Sigmoid colon (tissue), 4 donors: ENCODE measurements around the gene C17orf100.

Experiments used
- EP300 ChIP-seq, 4 donors: sonication (generic); formaldehyde crosslinking; IDR thresholded peaks; one replicate each; pipeline ENCODE4 v1.6.1; 2017; ENCODE audit warnings: antibody characterized with exemption in 4 of 4
- POLR2A ChIP-seq, 2 donors: fragments of 450-650 bp; IDR thresholded peaks; one replicate each; pipeline ENCODE4 v1.6.1; 2016; ENCODE audit warnings: antibody characterized with exemption in 2 of 2, mild to moderate bottlenecking in 2 of 2, moderate library complexity in 2 of 2
- POLR2AphosphoS5 ChIP-seq, 4 donors: sonication (generic); formaldehyde crosslinking; IDR thresholded peaks; one replicate each; pipeline ENCODE4 v1.6.1; 2017; ENCODE audit warnings: antibody characterized with exemption in 4 of 4
- TF ChIP-seq, protein P1 (sequence below), 4 experiments: fragments of 450-650 bp in 3 of 4; fragments of 200-600 bp in 1 of 4; IDR thresholded peaks; one replicate each; pipeline ENCODE4 v1.5.1; 2016 to 2019; ENCODE audit warnings: antibody characterized with exemption in 4 of 4, mild to moderate bottlenecking in 3 of 4, moderate library complexity in 2 of 4

DNA sequence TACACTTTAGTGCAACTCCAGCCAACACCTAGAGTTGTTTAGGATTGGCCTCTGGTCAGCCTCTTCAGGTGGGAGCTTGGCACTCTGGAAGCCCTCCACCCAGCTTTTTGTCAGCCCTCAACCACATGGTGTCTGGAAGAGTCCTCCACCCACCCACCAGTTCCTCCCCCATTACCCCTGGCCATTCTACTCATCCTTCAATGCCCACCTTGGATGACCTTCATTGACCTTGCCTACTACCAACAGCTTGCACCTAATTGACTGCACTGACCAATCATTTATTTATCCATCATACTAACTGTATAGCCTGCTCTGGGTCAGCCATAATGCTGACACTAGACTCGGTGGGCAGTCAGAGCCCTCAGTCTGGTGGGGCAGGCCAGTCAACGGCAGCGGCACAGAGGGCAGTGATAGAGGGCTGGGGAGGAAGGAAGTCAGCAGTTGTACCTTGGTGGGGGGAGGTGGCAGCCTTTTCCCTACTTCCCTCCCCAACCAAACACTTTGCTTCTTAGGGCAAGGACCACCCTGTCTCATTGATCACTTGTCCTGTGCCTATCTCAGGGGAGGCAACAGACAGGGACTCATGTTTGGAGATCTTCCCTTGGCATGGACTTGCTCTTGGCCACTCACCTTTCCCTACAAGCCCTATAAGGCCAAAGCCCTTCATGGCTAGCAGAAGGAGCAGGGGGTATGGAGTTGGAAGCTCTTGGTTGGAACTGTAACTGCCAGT lies 32.3 kb downstream of the C17orf100 start:
- TF ChIP-seq, protein P1, sequence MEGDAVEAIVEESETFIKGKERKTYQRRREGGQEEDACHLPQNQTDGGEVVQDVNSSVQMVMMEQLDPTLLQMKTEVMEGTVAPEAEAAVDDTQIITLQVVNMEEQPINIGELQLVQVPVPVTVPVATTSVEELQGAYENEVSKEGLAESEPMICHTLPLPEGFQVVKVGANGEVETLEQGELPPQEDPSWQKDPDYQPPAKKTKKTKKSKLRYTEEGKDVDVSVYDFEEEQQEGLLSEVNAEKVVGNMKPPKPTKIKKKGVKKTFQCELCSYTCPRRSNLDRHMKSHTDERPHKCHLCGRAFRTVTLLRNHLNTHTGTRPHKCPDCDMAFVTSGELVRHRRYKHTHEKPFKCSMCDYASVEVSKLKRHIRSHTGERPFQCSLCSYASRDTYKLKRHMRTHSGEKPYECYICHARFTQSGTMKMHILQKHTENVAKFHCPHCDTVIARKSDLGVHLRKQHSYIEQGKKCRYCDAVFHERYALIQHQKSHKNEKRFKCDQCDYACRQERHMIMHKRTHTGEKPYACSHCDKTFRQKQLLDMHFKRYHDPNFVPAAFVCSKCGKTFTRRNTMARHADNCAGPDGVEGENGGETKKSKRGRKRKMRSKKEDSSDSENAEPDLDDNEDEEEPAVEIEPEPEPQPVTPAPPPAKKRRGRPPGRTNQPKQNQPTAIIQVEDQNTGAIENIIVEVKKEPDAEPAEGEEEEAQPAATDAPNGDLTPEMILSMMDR (IDR thresholded peaks at IDR 0.05) = no peak
- TF ChIP-seq POLR2A (IDR thresholded peaks at IDR 0.05) (no peak), EP300 (IDR thresholded peaks at IDR 0.05) (no peak), POLR2AphosphoS5 (IDR thresholded peaks at IDR 0.05) (no peak)
